ENCODE measurements around the gene AOX1.
"Not testable (repeated sequence)": the region's sequence is repeated elsewhere in the genome, so short reads cannot be mapped to it uniquely, and the experiment has no call there.

Gene AOX1

GRCh38 chr2:200624026-200624425 lies 38.2 kb downstream of the AOX1 start:
- no peak for TF ChIP-seq CTCF (IDR thresholded peaks at IDR 0.05; ENCODE audit: low read length, missing control alignments)
- DNase-seq (ENCODE audit: low read depth), result no peak
- no peak overlapping the region for H3K4me3 ChIP-seq (replicated peaks; ENCODE audit: low read depth, low read length)

DNA sequence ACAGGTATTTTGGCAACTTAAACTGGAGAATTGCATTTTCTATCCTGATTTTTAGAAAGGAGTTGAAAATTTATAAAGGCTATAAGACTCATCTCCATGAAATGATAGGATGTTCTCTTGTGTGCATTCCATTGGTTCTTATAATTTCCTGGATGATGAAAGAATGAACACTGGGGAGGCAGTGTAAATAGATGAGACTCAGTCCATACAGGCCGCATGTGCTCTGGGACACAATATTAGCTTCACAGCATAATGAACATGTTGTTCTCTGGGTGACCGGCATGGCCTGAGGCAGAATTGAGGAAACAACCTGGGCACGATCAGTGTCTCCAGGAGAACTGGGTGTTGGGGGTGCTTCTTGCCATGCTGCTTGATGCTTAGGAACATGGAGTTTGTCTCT lies 38.8 kb downstream of the AOX1 start:
- DNase-seq (ENCODE audit: low read depth), result peak; percentile 85
- TF ChIP-seq CTCF (IDR thresholded peaks at IDR 0.05; ENCODE audit: low read length, missing control alignments), result no peak
- no peak overlapping the region for H3K4me3 ChIP-seq (replicated peaks; ENCODE audit: low read depth, low read length)

- no peak for DNase-seq (ENCODE audit: low read depth)
- H3K4me3 ChIP-seq (replicated peaks; ENCODE audit: low read depth, low read length), result no peak overlapping the region
- no peak for TF ChIP-seq CTCF (IDR thresholded peaks at IDR 0.05; ENCODE audit: low read length, missing control alignments)
Observed at GRCh38 chr2:200625282-200625681, 39.5 kb downstream of the AOX1 start.

DNA sequence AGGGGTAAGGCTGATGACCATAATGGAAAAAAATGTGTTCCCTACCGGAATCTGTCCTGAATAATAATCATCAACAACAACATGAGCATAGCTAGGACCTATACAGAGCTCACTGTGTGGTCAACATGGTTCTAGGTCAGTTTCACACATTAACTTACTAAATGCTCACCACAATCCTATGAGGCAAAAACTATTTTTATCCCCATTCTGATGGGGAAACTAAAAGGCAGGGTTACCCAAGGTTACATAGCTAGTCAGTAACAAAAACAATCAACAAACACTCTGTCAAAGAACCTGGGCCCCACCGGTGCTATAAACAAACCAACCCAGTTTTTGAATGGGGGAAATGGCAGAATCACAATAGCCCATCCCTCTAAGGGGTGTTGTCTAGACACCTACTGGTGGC lies 40.1 kb downstream of the AOX1 start:
- no peak overlapping the region for H3K4me3 ChIP-seq (replicated peaks; ENCODE audit: low read depth, low read length)
- TF ChIP-seq CTCF (IDR thresholded peaks at IDR 0.05; ENCODE audit: low read length, missing control alignments), result no peak
- peak; percentile 55 for DNase-seq (ENCODE audit: low read depth)

- H3K4me3 ChIP-seq (replicated peaks; ENCODE audit: low read depth, low read length), result no peak overlapping the region
- no peak for TF ChIP-seq CTCF (IDR thresholded peaks at IDR 0.05; ENCODE audit: low read length, missing control alignments)
- no peak for DNase-seq (ENCODE audit: low read depth)
Observed at GRCh38 chr2:200627110-200627770, 41.4 kb downstream of the AOX1 start.

- DNase-seq (ENCODE audit: low read depth); H3K4me3 ChIP-seq (replicated peaks; ENCODE audit: low read depth, low read length): not testable (repeated sequence)
Observed at GRCh38 chr2:200628461-200628860, 42.6 kb downstream of the AOX1 start.

DNA sequence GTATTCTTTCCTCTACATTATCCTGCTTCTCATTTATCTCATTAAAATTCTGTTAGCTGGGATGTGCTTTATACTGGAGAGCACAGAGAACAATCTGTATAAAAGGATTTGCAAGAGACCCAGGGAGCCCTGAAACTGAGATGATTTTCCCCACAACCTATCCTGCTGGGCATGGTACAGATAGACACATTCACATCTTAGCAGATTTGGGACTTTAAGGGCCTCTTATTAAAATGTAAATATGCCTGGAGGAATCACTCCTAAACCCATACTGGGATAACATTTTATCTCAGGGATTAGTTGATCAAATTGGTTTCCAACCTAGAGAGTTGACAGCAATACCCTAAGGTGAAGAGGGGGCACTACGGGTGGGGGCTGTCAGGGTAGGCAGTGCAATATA lies 45.5 kb downstream of the AOX1 start:
- no peak for DNase-seq (ENCODE audit: low read depth)
- no peak overlapping the region for H3K4me3 ChIP-seq (replicated peaks; ENCODE audit: low read depth, low read length)
- no peak for TF ChIP-seq CTCF (IDR thresholded peaks at IDR 0.05; ENCODE audit: low read length, missing control alignments)

Data from fibroblast of pulmonary artery (primary cell).